ENCODE data around the gene PDZD2.

DNA sequence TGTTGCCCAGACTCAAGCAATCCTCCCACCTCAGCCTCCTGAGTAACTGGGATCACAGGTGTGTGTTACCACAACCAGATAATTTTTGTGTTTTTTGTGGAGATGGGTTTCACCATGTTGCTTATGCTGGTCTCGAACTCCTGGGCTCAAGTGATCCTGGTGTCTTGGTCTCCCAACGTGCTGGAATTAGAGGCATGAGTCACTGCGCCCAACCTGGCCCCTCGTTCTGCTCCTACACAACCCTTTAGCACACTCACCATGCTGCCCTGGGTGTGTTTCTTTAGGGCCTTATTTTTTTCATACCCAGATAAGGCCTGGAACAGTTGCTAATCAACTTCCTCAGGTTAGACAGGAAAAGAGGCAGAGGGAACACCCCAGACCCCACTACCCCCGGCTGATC, 2.6 kb downstream of the PDZD2 start:
- TF ChIP-seq, protein P1, sequence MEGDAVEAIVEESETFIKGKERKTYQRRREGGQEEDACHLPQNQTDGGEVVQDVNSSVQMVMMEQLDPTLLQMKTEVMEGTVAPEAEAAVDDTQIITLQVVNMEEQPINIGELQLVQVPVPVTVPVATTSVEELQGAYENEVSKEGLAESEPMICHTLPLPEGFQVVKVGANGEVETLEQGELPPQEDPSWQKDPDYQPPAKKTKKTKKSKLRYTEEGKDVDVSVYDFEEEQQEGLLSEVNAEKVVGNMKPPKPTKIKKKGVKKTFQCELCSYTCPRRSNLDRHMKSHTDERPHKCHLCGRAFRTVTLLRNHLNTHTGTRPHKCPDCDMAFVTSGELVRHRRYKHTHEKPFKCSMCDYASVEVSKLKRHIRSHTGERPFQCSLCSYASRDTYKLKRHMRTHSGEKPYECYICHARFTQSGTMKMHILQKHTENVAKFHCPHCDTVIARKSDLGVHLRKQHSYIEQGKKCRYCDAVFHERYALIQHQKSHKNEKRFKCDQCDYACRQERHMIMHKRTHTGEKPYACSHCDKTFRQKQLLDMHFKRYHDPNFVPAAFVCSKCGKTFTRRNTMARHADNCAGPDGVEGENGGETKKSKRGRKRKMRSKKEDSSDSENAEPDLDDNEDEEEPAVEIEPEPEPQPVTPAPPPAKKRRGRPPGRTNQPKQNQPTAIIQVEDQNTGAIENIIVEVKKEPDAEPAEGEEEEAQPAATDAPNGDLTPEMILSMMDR (conservative IDR thresholded peaks at IDR 0.05; ENCODE audit: low read depth, low read length), result no peak
- no peak for TF ChIP-seq EZH2 (IDR thresholded peaks at IDR 0.05; ENCODE audit: borderline replicate concordance, low read depth, low read length, poor library complexity, severe bottlenecking)
